Stimulated activated CD4-positive, alpha-beta T cell treated with anti-CD3 and anti-CD28 coated beads, Interleukin-15, amount 100 ng/mL, for 48 hours (primary cell): ENCODE data around the gene KRT6C.

Experiments used
- DNase-seq, 2 donors: peaks; one replicate each; pipeline ENCODE4 v3.0.0-alpha.2; 2020; ENCODE audit warnings: low read depth in 2 of 2

The KRT6C gene

DNA sequence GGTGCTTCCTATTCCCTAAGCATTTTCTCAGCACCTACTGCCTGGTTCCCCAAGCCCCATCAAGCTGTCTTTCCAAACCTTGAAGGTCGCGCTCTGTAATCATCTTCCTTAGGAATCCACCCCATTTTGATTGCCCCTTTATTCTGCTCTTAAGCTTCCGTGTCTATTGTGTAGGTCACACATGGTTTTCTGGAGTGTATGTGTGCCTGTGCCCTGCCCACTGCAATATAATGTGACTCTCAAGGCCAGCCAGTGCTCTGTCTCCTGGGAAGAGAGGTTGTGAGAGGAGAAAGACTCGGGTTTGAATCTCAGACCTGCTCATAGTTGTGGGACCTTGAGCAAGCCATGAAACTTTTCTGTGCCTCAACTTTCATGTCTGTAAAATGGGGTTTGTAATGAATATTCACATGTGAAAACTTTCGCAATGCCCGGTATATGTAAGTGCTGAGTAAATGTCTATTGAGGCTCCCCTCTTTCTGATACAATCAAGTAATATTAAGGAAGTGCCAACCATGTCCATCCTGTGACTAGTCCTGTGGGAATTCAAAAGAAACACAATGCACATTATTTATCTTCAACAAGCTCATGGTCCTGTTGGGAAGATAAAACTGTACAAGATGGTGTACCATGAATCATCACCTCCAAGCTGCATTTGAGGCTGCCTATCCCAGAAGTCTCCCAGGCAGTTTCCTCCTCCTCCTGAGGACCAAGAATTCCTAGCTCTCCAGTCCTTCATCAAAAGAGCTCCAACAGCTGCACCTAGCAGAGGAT lies 38.7 kb downstream of the KRT6C start:
- DNase-seq, result no peak

DNA sequence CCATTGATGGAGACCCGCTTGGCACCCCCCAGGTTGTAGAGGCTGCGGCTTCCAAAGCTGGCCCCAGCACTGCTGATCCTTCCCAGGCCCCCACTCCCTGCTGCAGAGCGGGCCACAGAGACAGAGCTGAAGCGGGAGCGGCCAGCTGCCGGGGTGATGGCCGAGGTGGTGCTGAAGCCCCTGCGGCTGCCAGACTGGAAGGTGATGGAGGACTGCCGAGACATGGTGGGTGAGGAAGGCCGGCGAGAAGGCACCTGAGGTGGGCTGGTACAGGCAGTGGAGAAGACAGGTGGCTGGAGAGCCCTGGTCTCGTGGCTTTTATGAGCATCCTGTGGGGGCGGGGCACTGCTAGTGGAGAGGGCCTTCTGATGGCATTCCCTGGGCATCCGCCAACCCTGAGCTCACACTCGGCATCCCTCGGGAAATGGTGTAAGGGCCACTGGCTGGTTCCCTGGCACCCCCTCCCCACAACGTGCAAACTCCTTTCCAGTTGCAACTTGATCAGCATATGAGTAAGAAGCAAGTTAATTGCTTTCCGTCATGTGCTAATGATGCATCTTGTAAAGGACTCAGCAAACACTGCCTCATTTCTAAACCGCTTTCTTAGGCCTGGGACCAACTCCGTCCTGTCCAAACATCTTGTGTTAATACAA lies 39.4 kb downstream of the KRT6C start, which contains the start of gene KRT75:
Gene KRT75 (minus strand): TSS at position 291 of the 653 bp plus-strand sequence. CDS start 67 bp downstream, at position 224.
- no peak for DNase-seq

DNA sequence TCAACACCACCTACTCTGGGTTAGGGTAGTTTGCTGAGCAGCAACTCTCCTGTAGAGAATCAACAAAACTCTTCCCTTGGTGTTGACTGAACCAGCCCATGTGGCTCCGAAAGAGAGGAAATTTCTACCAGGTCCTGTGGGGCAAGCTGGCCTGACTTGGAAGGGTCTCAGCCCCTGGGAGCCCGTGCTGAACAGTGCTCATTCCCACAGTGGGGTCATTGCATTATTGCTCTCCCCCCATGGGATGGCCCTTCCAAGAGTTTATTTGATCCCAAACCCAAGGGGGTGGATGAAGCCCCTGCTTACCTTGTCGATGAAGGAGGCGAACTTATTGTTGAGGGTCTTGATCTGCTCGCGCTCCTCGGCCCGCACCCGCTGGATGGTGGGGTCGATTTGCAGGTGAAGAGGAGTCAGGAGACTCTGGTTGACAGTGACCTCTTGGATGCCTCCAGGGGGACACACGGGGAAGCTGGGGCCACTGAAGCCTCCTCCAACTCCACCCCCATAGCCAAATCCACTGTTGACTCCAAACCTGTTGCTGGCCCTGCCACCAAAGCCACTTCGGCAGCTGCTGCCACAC lies 40.0 kb downstream of the KRT6C start:
- no peak for DNase-seq

DNA sequence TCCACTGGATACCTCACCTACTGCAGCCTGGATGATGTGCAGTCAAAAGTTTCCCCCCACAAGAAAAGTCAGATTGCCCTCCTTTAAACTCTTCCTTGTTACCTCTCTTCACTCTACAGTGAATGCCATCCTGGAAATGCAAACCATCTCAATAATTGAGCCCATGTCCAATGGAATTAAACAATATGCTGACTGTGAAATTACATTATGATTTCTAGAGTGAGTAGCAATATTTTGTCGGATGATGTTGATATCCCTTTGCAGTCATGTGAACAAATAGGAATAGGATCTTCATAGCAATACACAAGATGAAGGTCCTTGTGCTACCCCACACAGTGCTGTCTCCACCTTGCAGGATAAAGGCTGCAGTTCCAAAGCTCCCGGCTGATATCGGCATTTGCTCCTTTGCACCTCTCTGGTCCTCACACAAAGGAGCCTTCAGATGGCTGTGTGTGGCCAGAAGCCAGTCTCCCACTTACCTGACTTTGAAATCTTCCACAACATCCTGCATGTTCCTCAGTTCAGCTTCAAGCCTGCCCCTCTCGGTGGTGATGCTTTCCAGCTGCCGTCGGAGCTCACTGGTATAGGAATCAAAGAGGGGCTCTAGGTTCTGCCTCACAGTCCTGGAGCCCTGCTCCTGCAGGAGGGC lies 40.9 kb downstream of the KRT6C start:
- no peak for DNase-seq

DNA sequence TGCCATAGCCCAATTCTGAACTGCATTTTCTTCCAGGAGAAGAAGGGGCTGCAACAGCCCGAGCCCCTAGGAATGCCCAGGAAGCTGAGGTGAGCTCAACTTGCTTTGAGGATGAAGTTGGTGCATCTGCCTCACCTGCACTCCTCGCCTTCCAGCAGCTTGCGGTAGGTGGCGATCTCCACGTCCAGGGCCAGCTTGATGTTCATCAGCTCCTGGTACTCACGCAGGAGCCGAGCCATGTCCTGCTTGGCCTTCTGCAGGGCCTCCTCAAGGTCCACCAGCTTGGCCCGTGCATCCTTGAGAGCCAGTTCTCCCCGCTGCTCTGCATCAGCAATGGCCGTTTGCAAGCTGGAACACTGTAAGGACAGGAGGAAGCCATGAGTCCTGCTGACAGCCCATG lies 45.5 kb downstream of the KRT6C start:
- DNase-seq, result no peak

DNA sequence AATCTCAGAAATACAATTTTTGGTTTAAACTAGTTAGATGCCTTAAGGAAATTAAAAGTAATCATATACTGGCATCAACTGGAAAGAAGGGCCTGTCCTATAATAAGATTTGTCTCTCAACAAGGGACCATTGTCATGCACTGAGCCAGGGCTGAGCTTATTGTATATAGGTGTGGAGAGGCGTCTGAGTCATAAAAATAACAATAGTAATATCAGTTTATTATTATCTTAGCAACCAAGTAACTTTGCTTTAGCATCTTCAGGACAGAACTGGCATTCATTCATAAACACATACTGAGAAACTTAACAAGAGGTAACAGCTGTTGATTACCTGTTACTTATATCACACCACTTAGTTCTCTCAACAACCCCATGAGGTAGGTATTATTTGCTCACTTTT lies 46.5 kb downstream of the KRT6C start:
- DNase-seq, result no peak

DNA sequence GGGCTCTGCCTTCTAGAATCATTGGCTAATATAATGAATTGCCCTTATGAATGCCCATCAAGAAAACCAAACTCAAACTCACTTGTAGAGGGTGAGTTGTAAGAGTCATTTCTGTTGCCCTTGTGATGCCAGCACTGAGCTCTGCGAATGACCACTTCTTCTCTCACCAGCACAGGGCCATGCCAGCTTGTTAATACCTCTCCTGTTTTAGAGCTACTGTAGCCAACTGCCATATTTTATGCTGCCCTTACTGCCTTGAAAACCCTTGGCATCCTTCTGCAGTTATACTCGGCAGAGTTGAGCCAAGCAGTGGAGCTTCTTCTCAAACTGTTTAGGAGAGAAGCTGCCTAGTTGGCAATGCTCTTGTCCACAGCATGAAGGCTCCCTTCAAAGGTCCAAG lies 47.6 kb downstream of the KRT6C start:
- DNase-seq, result no peak

DNA sequence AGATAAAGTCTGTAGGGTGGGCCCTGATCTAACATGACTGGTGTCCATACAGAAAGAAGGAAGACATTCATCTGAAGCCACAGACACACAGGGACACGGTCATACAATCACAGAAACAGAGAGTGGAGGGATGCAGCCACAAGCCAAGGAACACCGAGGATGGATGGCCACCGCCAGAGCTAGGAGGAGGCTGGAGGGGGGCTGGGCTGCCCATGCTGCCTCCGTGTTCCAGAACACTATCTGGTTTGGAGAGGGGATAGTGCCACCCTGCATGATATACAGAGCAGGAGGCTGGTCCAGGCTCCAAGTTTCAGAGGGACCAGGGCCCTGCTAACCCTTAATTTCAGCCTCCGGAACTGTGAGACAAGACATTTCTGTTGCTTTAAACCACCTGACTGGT lies 48.1 kb downstream of the KRT6C start:
- DNase-seq, result no peak

DNA sequence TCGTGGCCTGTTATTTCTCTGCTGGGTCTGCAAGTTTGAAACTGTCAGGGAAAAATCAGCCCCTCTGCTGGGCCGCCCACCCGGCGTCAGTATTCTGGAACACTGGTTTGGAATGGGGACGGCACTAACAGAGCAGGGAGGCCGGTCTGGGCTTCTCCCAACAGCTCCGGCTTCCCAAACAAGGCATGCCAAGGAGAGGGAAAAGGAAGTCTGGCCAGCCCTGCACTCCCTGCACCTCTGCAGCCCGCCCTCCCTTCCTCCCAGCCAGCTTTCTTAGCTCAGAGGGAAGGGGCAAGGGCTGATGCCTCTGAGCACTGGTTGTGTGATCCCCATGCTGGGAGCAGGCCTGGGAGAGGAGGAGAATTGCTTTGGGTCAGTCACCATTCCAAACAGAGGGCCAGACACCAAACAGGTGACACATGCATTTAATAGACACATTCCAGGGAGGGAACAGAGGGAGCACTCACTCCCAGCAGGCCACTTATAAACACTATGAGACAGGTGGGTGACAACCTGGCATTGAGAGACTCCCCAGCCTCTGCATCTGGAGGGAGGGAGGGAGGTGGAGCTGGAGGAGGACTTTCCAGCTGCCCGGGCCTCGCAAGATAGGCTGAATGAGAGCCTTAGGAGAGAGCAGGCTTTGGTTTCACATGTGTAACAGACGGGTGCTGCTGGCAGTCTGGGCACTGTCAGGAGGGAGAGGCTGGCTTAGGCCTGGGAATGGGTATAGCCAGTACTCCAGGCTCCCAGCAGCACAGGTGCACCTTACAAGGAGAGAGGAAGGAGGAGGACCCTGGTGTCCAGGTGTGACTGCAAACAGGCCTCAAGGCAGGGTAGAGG lies 49.7 kb downstream of the KRT6C start:
- DNase-seq, result no peak

DNA sequence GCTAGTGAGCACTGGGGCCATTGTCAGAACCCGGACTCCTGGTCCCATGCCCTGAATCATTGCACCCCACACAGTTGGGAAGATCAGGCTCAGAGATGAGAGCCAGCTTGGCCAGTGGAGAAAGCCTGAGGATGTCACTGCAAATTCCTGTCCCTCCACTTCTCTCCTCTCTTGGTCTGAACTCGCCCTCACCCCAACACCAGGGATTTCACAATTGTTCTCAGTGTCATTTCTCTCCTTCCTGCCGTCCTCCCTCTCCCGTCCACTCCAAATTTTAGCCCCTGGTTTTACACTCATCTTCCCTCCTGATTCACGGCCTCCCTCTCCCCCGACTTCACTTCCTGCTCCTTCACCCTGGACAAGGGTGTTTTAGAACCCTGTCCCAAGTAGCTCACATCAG lies 50.6 kb downstream of the KRT6C start:
- DNase-seq, result no peak

DNA sequence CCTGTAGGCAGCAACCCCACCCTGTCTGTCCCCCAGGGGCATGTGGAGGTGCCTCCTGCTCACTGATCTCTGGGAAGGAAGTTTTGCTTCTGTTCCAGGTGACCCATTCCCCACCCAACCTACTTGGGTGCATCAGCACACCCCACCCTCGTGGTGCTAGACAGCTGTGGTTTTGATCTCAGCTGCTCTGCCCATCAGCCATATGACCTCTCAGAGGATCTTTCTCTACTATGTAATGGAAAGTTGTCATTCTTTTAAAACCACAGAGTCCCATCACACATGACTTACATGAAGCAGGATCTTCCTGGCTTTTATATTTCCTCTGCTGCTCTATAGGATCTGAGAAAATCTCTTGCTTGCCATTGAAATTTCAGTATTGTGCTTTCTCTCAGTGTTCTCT lies 53.9 kb downstream of the KRT6C start:
- no peak for DNase-seq

DNA sequence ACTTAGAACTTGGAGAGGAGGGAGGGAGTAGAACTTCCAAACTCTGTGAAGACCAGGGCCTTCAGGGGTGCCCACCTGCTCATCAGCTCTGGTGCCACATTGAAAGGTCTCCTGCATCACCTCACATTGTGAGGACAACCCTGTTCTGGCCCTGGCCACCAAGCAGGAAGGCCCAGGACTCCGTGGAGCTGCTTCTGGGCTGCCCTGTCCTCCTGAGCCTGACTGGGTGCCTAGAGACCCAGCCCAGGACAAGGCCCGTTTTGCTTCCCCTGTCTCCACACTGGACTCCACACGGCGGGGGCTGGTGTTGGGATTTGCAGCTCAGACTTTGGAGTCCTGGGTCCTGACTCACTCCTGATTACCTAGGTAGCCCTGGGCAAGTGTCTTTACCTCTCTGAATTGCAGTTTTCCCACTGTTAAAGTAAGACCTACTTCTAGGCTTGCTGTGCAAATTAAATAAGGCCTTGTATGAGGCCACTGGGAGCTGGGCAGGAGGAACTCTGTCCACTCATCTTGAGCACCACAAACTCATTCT lies 55.0 kb downstream of the KRT6C start:
- DNase-seq, result no peak
